GM21717 (cell line): ENCODE measurements around the gene FBXL17.

Experiments
- ATAC-seq: cut with Tn5 transposase; IDR thresholded peaks from one replicate; pipeline ENCODE4 v1.9.1; 2021; ENCODE audit warnings: mild to moderate bottlenecking, moderate library complexity; ENCODE audit not compliant: unreplicated experiment

The FBXL17 gene

GRCh38 chr5:108102463-108102862 lies 279.4 kb downstream of the FBXL17 start:
- no peak for ATAC-seq

GRCh38 chr5:108101821-108102220 lies 280.1 kb downstream of the FBXL17 start:
- no peak for ATAC-seq

- ATAC-seq = no peak
Observed at GRCh38 chr5:108101130-108101529, 280.8 kb downstream of the FBXL17 start.

GRCh38 chr5:108094800-108095199 lies 287.1 kb downstream of the FBXL17 start:
- no peak for ATAC-seq

- no peak for ATAC-seq
Observed at GRCh38 chr5:108093186-108093585, 288.7 kb downstream of the FBXL17 start.

- no peak for ATAC-seq
Observed at GRCh38 chr5:108090946-108091345, 291.0 kb downstream of the FBXL17 start.

GRCh38 chr5:108084105-108084504 lies 297.8 kb downstream of the FBXL17 start:
- ATAC-seq = no peak

- no peak for ATAC-seq
Observed at GRCh38 chr5:108083232-108083631, 298.7 kb downstream of the FBXL17 start.

GRCh38 chr5:108081707-108082106 lies 300.2 kb downstream of the FBXL17 start:
- no peak for ATAC-seq

- ATAC-seq = no peak
Observed at GRCh38 chr5:108079753-108080152, 302.1 kb downstream of the FBXL17 start.

- ATAC-seq = no peak
Observed at GRCh38 chr5:108078882-108079281, 303.0 kb downstream of the FBXL17 start.

GRCh38 chr5:108078345-108078744 lies 303.6 kb downstream of the FBXL17 start:
- no peak for ATAC-seq

- ATAC-seq = no peak
Observed at GRCh38 chr5:108074626-108075025, 307.3 kb downstream of the FBXL17 start.

GRCh38 chr5:108064302-108064701 lies 317.6 kb downstream of the FBXL17 start:
- no peak for ATAC-seq

GRCh38 chr5:108061941-108062340 lies 320.0 kb downstream of the FBXL17 start:
- ATAC-seq = no peak

GRCh38 chr5:108060340-108060739 lies 321.6 kb downstream of the FBXL17 start:
- ATAC-seq = no peak

GRCh38 chr5:108059334-108059733 lies 322.6 kb downstream of the FBXL17 start:
- no peak for ATAC-seq

- no peak for ATAC-seq
Observed at GRCh38 chr5:108054349-108054748, 327.5 kb downstream of the FBXL17 start.

GRCh38 chr5:108046955-108047670 lies 334.8 kb downstream of the FBXL17 start:
- ATAC-seq = no peak

GRCh38 chr5:108036482-108036881 lies 345.4 kb downstream of the FBXL17 start:
- no peak for ATAC-seq

- no peak for ATAC-seq
Observed at GRCh38 chr5:108028883-108029282, 353.0 kb downstream of the FBXL17 start.

GRCh38 chr5:108028412-108028811 lies 353.5 kb downstream of the FBXL17 start:
- ATAC-seq = no peak

- no peak for ATAC-seq
Observed at GRCh38 chr5:108025957-108026356, 355.9 kb downstream of the FBXL17 start.
